GM18870 (cell line): ENCODE data around the gene TMEM269.
"Not testable (repeated sequence)": the region's sequence is repeated elsewhere in the genome, so short reads cannot be mapped to it uniquely, and the experiment has no call there.

ENCODE experiments used
- ATAC-seq: cut with Tn5 transposase; IDR thresholded peaks from one replicate; pipeline ENCODE4 v1.9.1; 2021; ENCODE audit warnings: moderate library complexity; ENCODE audit not compliant: unreplicated experiment

Gene TMEM269

GRCh38 chr1:42747125-42747524, 37.7 kb upstream of the TMEM269 start:
- ATAC-seq: no peak

GRCh38 chr1:42748021-42748420, 36.8 kb upstream of the TMEM269 start:
- no peak for ATAC-seq

DNA sequence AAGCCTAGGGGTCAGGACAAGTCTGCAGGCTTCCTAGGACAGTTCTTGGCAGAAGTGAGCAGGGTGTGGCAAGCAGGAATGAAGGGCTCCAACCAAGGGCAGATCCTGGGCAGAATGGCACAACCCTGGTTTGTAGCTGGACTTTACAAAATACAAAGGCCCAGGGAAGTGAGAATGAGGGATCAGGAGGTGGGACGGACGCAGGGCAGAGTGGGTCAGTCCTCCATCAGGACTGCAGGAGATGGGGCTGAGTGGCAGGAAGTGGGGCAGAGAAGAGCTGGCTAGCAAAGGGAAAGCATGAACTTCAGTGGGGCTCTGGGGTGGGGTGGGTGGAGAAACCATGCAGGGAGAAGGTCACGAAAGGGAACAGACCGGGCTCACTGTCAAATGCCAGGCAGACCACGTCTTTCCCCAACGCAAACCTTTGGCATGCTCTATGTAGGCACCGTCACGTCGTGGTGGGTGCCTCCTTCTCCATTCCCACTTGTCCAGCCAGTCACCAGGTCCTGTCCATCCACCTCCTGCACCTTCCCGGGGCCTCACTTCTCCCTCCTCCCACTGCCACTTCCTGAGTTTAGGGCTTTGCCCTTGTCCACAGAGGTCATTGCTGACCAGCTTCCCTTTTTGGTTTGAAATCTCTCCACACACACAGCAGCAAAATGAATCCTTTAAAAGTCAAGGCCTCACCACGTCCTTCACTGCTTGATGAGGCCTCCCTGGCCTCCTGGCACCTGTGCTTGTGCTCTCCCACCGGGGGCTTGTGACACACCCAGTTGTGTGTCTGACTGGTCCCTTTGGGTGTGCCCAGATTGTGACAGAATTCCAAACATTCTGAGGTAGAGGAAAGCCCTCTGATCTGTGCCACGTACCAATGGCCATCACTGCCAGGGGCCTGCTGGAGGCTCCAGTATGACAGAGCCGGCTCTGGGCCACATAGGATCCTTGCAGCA, 36.1 kb upstream of the TMEM269 start:
- ATAC-seq: no peak

- no peak for ATAC-seq
Observed at GRCh38 chr1:42750041-42750440, 34.8 kb upstream of the TMEM269 start.

DNA sequence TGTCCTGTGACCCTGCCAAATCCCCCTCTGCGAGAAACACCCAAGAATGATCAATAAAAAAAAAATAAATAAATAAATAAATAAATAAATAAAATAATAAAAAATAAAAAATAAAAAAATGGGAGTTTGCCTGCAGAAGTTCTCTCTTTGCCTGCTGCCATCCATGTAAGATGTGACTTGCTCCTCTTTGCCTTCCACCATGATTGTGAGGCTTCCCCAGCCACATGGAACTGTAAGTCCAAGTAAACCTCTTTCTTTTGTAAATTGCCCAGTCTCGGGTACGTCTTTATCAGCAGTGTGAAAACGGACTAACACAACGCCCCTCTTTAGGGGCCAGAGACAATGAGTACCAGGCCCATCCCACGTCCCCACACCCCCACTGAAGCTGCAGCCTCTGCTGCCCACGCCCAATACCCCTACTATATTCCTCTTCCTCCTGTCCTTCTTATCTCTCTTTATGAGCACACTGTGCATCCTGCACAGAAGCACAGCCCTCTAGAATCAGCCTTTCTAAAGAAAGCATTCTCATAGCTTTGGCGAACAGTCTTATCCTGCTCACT, 33.2 kb upstream of the TMEM269 start:
- not testable (repeated sequence) for ATAC-seq

- no peak for ATAC-seq
Observed at GRCh38 chr1:42752284-42752683, 32.5 kb upstream of the TMEM269 start.

GRCh38 chr1:42753070-42753469, 31.7 kb upstream of the TMEM269 start:
- ATAC-seq: no peak

DNA sequence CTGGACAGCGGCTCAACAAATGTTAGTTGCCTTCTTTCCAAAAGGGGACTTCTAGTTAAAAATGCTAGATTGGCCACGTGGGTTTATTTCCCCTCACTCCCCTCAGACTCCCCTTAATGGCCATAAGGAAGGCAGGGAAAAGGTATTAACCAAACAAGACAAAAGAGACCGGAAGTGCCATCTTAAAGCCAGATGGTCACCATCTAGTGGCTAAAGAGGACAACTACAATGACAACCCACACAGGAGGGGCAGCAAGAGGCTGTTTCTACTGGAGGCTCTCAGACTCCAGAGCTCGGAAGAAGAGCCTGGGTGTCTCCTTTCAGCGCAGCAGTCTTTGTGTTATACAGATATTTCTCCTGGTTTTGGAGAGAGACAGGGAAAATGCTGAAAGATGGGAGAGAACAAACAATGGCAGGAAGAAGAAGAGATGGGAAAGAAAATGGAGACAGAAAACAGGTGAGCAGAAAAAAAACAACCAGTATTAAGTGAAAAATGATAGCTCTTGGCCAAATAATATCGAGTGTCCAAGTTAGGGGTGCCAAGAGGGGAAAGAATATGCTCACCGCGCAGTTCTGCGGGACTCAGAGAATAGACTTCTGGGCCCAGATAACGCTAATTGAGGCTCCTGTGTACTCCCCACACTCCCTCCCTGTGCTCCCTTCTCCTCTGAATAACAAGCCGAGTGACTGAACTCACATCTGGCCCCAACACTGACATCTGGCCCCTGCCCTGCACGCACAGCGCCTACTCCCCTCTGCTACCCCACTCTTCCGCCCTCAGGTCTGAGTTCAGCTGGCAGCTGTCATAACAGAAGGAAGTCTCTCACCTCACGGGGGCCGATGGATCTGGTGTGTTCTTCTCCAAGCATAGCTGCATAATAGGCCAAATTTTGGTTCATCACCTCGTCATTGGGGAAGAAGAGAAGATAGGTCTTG, 27.6 kb upstream of the TMEM269 start:
- no peak for ATAC-seq

DNA sequence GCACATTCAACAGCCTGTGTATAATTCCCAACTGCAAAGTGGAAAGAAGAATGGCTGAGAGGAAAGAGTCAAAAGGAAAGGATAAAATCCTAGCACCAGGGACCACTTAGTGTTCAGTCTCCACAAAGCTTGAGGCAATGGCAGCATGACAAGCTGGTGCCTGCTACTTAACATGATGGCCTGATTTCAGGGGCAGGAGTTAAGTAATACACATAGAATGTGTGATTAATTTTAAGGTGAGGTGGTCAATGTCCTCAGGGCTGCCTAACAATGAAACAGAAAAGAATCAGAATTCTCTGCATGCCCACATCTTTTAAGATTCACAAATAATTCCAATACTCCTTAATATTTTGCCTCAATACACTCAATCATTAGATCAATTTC, 26.9 kb upstream of the TMEM269 start:
- ATAC-seq: no peak

DNA sequence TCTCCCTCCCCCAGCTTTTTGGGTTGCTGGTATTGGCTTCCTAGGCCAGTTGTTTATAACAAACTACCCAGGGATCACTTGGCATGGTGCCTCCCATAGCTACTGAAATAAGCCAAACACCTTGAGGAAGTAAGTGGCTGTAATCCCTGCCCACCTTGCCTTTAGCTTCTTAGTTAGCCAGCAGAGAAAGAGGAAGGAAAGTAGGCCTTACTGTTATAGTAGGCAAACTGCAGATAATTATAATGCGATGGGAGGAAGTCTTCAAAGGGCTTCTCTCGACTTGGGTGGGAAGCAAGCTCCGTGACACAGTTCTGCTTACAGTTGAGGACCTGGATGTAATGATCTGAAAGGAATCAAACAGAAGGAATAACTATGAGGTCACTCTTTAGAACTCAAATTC, 26.1 kb upstream of the TMEM269 start:
- no peak for ATAC-seq

- no peak for ATAC-seq
Observed at GRCh38 chr1:42759114-42759513, 25.7 kb upstream of the TMEM269 start.

GRCh38 chr1:42761567-42761966, 23.2 kb upstream of the TMEM269 start:
- ATAC-seq: no peak

- no peak for ATAC-seq
Observed at GRCh38 chr1:42762269-42762668, 22.5 kb upstream of the TMEM269 start.

- no peak for ATAC-seq
Observed at GRCh38 chr1:42765269-42765668, 19.5 kb upstream of the TMEM269 start.

DNA sequence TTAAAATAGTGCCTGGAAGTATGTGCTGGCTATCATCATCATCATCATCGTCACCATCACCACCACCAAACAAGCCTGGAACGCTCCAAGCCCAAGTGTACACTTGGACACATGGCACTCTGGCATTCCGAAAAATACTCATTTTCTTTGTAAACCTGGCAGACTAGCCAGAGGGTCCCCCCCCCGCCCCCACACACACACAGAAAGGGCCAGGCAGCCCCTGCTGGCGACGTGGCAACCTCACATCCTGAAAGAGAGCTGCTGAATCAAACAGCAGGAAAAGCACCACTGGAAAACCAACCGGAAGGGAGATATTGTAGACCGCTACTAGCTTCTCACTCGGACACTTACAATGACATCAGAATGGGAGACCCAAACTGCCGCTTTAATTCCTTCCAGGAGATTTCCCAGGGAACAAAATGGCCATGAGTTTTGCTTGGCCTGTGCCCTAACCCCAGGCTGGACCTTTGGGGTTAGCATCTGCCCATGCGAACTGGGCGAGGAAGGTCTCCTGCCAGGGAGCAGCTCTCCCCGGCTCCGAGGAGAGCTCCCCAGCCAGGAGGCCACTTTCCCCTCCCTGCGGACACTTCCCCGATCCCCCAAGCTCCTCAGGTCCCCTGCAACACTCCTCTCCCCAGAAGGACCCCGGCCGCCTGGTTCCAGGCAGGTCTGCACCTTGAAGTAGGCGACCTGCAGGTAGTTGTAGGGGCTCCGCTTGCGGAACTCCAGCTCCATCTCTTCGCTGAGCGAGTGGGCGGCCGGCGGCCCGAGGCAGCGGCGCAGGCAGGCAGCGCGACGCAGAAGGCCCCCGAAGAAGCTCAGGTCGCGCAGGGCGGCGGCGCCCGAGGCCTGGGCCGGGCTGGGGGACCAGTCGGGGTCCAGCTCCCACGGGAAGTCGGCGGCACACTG, 18.7 kb upstream of the TMEM269 start:
- peak; percentile 18 for ATAC-seq

GRCh38 chr1:42766741-42767509, 17.9 kb upstream of the TMEM269 start, which contains the start of the genes C1orf50 and P3H1:
C1orf50 (plus strand) TSS chr1:42767249; CDS start chr1:42767312, 63 bp downstream.
P3H1 (minus strand) TSS chr1:42767028; CDS start chr1:42766971, 57 bp downstream.
- peak; percentile 92 for ATAC-seq

DNA sequence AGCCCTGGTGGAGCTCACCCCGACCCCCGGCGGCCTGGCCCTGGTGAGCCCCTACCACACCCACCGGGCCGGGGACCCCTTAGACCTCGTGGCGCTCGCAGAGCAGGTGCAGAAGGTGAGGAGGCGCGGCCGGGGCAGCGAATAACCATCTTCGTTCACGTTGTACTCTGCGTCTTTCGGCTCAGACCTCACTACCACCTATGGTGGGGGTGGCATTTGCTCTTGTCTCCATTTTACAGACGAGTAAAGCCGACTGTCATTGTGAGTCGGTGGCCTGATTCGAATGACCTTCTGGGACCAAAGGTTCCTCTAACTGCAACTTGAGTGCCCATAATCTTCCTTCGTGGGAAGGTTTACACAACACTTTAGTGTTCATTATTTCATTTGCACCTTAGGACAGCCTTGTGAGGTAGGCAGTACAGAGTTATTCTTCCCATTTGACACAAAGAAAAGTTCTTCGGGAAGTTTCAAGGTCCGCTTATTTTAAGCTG, 17.2 kb upstream of the TMEM269 start:
- peak; percentile 17 for ATAC-seq

DNA sequence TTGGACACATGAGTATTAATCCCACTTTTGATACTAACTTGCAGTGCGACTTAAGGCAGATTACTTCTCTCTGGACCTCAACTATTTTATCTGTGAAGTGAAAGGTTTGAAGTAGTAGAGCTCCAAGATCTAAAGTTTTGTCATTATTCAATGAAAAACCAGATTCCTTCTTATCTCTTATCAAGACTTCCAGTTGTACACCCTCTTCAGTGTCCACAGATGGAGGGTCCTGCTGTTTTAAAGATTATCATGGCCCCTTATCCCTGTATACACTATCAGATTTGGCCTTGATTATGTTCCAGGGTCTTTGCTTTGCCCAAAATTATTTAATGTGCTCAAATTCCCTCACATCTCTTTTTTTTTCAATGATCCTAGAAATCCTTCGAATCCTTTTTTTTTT, 16.6 kb upstream of the TMEM269 start:
- ATAC-seq: no peak

- ATAC-seq: no peak
Observed at GRCh38 chr1:42769811-42770210, 15.0 kb upstream of the TMEM269 start.
